CD4-positive, alpha-beta T cell (primary cell): ENCODE results near the gene CRAMP1. TPM values are rescaled to one million over a fixed set of nuclear protein-coding genes. Genes with fewer than 3 reads are reported as not detected.

Source experiments
- ATAC-seq: fragments of 200-7000 bp; cut with Tn5 transposase; one replicate; pipeline ENCODE4 v1.10.0; 2022; ENCODE audit warnings: mild to moderate bottlenecking; ENCODE audit not compliant: poor library complexity
- CTCF ChIA-PET: fragments of 350-600 bp; sonication (Branson Sonifier 250); formaldehyde crosslinking; loops from one replicate; lab custom pipeline; 2021; ENCODE audit warnings: antibody characterized with exemption, inconsistent platforms; lab: Charles Lee
- POLR2A ChIA-PET: fragments of 350-600 bp; sonication (Branson Sonifier 250); formaldehyde crosslinking; loops from one replicate; lab custom pipeline; 2021; ENCODE audit warnings: antibody characterized with exemption, inconsistent platforms; lab: Charles Lee
- DNase-seq, 14 experiments: peaks; one replicate each; pipeline ENCODE4 v3.0.0-alpha.2; 2013 to 2020; ENCODE audit warnings: mixed read lengths in 2 of 14
- H3K27ac ChIP-seq, 2 donors: one replicate each; pipeline versions ENCODE4 v1.5.1 to v1.7.0; 2013; ENCODE audit warnings: low read length in 2 of 2, low read depth in 1 of 2, mild to moderate bottlenecking in 1 of 2
- H3K27me3 ChIP-seq, 2 experiments: 1 replicate in 1 of 2; 2 replicates in 1 of 2; pipeline versions ENCODE4 v1.6.1 to v1.7.0; 2013; ENCODE audit warnings: low read length in 2 of 2, control low read depth in 1 of 2, mild to moderate bottlenecking in 1 of 2, moderate library complexity in 1 of 2; ENCODE audit not compliant: insufficient read depth in 2 of 2, control insufficient read depth in 1 of 2
- H3K36me3 ChIP-seq: one replicate; pipeline ENCODE4 v1.6.1; 2013; ENCODE audit warnings: low read length, control low read depth; ENCODE audit not compliant: insufficient read depth
- H3K4me1 ChIP-seq: one replicate; pipeline ENCODE4 v1.6.1; 2013; ENCODE audit warnings: low read length, control low read depth; ENCODE audit not compliant: insufficient read depth
- H3K4me3 ChIP-seq: one replicate; pipeline ENCODE4 v1.5.1; 2013; ENCODE audit warnings: mild to moderate bottlenecking, low read length, moderate library complexity
- H3K9me3 ChIP-seq, 2 experiments: 1 replicate in 1 of 2; 2 replicates in 1 of 2; pipeline versions ENCODE4 v1.6.1 to v1.7.0; 2013; ENCODE audit warnings: low read length in 2 of 2, mild to moderate bottlenecking in 2 of 2, control low read depth in 1 of 2, moderate library complexity in 1 of 2; ENCODE audit not compliant: control insufficient read depth in 1 of 2, insufficient read depth in 1 of 2
- H3K27ac Mint-ChIP-seq: one replicate; pipeline ENCODE4 v1.8.0; 2020; ENCODE audit warnings: mixed read lengths
- H3K27me3 Mint-ChIP-seq: one replicate; pipeline ENCODE4 v1.8.0; 2021; ENCODE audit warnings: mixed read lengths
- H3K36me3 Mint-ChIP-seq: one replicate; pipeline ENCODE4 v1.8.0; 2021; ENCODE audit warnings: low read depth, mixed read lengths
- H3K4me1 Mint-ChIP-seq: one replicate; pipeline ENCODE4 v1.8.0; 2021; ENCODE audit warnings: low read depth, mixed read lengths
- H3K4me3 Mint-ChIP-seq: one replicate; pipeline ENCODE4 v1.8.0; 2020; ENCODE audit warnings: mild to moderate bottlenecking, mixed read lengths
- H3K9me3 Mint-ChIP-seq: one replicate; pipeline ENCODE4 v1.8.0; 2020; ENCODE audit warnings: mixed read lengths
- CTCF ChIP-seq: fragments of 200-600 bp; IDR thresholded peaks from one replicate; pipeline ENCODE4 v1.8.0; 2022; ENCODE audit warnings: antibody characterized with exemption, mild to moderate bottlenecking
- intact Hi-C, 2 experiments: fragments of 100-400 bp; cut with DNase I in 1 of 2; cut with micrococcal nuclease in 1 of 2; formaldehyde crosslinking; loops; one replicate each; pipeline versions ENCODE4 v1.15.1 to v1.9.0; 2023 to 2025; cut with DNase I, micrococcal nuclease
- total RNA-seq, 174 experiments: library from RNA in 2 of 174; stranded (reverse) in 2 of 174; gene quantifications; one replicate each; pipeline ENCODE4 v1.2.3 and lab custom pipeline; 2021 to 2026

The CRAMP1 gene
- total RNA-seq, 2 experiments from 2014 or later: 14.1 to 15.2 TPM

GRCh38 chr16:1696863-1697262 is 84.7 kb downstream of the CRAMP1 start:
- Mint-ChIP-seq H3K27ac (no peak overlapping the region), H3K4me3 (no peak overlapping the region), H3K36me3 (peaks cover 73% of the 10 kb centered on the region)

GRCh38 chr16:1698680-1699079 is 86.5 kb downstream of the CRAMP1 start:
- Histone ChIP-seq H3K4me3 (no peak overlapping the region), H3K9me3 (no peaks in the 10 kb centered on the region), H3K36me3 (peaks cover 49% of the 10 kb centered on the region), H3K27me3 (no peaks in the 10 kb centered on the region), H3K27ac (no peak overlapping the region), H3K4me1 (no peaks in the 10 kb centered on the region)
- Mint-ChIP-seq H3K4me1 (no peaks in the 10 kb centered on the region), H3K4me3 (no peak overlapping the region), H3K9me3 (no peaks in the 10 kb centered on the region), H3K27me3 (no peaks in the 10 kb centered on the region), H3K27ac (no peak overlapping the region), H3K36me3 (peaks cover 65% of the 10 kb centered on the region)
- TF ChIP-seq CTCF: no peak
- intact Hi-C loops: no loop called here
- DNase-seq (no peak), ATAC-seq (no peak)
- ChIA-PET POLR2A (no interaction called here), CTCF (no interaction called here)

More at GRCh38 chr16:1696863-1697262, 84.7 kb downstream of the CRAMP1 start:
- POLR2A ChIA-PET: interaction anchor here (1.5 kb wide), 1 partner anchor 9 kb away, joined by 8 read pairs; the partner anchor contains the start of gene MAPK8IP3
- ATAC-seq (no peak), DNase-seq (no peak)
- H3K4me1 ChIP-seq: no peaks in the 10 kb centered on the region
- H3K9me3 ChIP-seq: no peaks in the 10 kb centered on the region
- intact Hi-C loops: no loop called here
- peaks cover 67% of the 10 kb centered on the region for H3K36me3 ChIP-seq
- H3K9me3 Mint-ChIP-seq: no peaks in the 10 kb centered on the region
- no peaks in the 10 kb centered on the region for H3K4me1 Mint-ChIP-seq
- H3K4me3 ChIP-seq: no peak overlapping the region
- H3K27me3 Mint-ChIP-seq: no peaks in the 10 kb centered on the region
- H3K27me3 ChIP-seq: no peaks in the 10 kb centered on the region
- H3K27ac ChIP-seq: no peak overlapping the region
- TF ChIP-seq CTCF: no peak
- CTCF ChIA-PET: interaction anchor here (1.0 kb wide), 1 partner anchor 9 kb away, joined by 3 read pairs; the partner anchor contains the start of gene MAPK8IP3

GRCh38 chr16:1700246-1700645 is 88.1 kb downstream of the CRAMP1 start:
- ATAC-seq (no peak), DNase-seq (no peak)
- intact Hi-C loops: no loop called here
- no peak for TF ChIP-seq CTCF
- peaks cover 6% of the 10 kb centered on the region for H3K4me1 ChIP-seq
- Mint-ChIP-seq H3K36me3 (peaks cover 55% of the 10 kb centered on the region), H3K4me1 (peaks cover 8% of the 10 kb centered on the region), H3K27ac (no peak overlapping the region), H3K27me3 (no peaks in the 10 kb centered on the region), H3K4me3 (no peak overlapping the region), H3K9me3 (no peaks in the 10 kb centered on the region)
- H3K36me3 ChIP-seq: peaks cover 35% of the 10 kb centered on the region
- ChIA-PET CTCF (no interaction called here), POLR2A (interaction anchor here (1.5 kb wide), 1 partner anchor 23 kb away, joined by 4 read pairs; no protein-coding TSS in a partner anchor)
- no peaks in the 10 kb centered on the region for H3K9me3 ChIP-seq
- no peak overlapping the region for H3K4me3 ChIP-seq
- H3K27ac ChIP-seq: no peak overlapping the region
- H3K27me3 ChIP-seq: no peaks in the 10 kb centered on the region
